H1 (cell line): ENCODE measurements around the gene FZD4. TPM values are rescaled to one million over a fixed set of nuclear protein-coding genes. Genes with fewer than 3 reads are reported as not detected.

Experiments used
- CTCF ChIA-PET: fragments of 300-600 bp; sonication (Branson Sonifier 250); formaldehyde crosslinking; loops from one replicate; lab custom pipeline; 2021; ENCODE audit not compliant: partially characterized antibody; lab: Charles Lee
- POLR2A ChIA-PET: fragments of 300-600 bp; sonication (Branson Sonifier 250); formaldehyde crosslinking; loops from one replicate; lab custom pipeline; 2021; ENCODE audit warnings: inconsistent platforms; ENCODE audit not compliant: partially characterized antibody; lab: Charles Lee
- DNase-seq, 2 experiments: peaks; one replicate each; pipeline versions ENCODE4 v3.0.0 to v3.0.0-alpha.2; 2010 to 2022; ENCODE audit warnings: low spot score in 2 of 2, low read depth in 1 of 2, mixed read lengths in 1 of 2
- FAIRE-seq: peaks from 2 replicates; lab custom pipeline; 2011; peaks lifted over from hg19 to GRCh38; lab: Jason Lieb, UNC
- H2AFZ ChIP-seq: 2 replicates; pipeline ENCODE4 v1.8.1; 2012; ENCODE audit warnings: low read length, inconsistent platforms
- H2AK5ac ChIP-seq: 2 replicates; pipeline ENCODE4 v1.6.1; 2013; ENCODE audit warnings: low read depth, low read length
- H2BK120ac ChIP-seq: replicated peaks from 2 replicates; pipeline ENCODE3; 2013; ENCODE audit warnings: low read depth, low read length, inconsistent platforms
- H2BK12ac ChIP-seq: 2 replicates; pipeline ENCODE4 v1.6.1; 2013; ENCODE audit warnings: low read depth, low read length
- H2BK15ac ChIP-seq: 2 replicates; pipeline ENCODE4 v1.6.1; 2013; ENCODE audit warnings: low read length
- H2BK20ac ChIP-seq: 2 replicates; pipeline ENCODE4 v1.6.1; 2013; ENCODE audit warnings: low read length
- H2BK5ac ChIP-seq: 2 replicates; pipeline ENCODE4 v1.6.1; 2013; ENCODE audit warnings: low read depth, low read length
- H3K14ac ChIP-seq: 2 replicates; pipeline ENCODE4 v1.6.1; 2013; ENCODE audit warnings: inconsistent platforms; ENCODE audit not compliant: insufficient read length
- H3K18ac ChIP-seq: 2 replicates; pipeline ENCODE4 v1.6.1; 2013; ENCODE audit warnings: low read length; ENCODE audit errors: extremely low read depth
- H3K23ac ChIP-seq: 2 replicates; pipeline ENCODE4 v1.6.1; 2013; ENCODE audit warnings: inconsistent platforms; ENCODE audit not compliant: insufficient read length
- H3K23me2 ChIP-seq: 2 replicates; pipeline ENCODE4 v1.6.1; 2013; ENCODE audit warnings: low read depth, low read length
- H3K27ac ChIP-seq: 2 replicates; pipeline ENCODE4 v1.6.1; 2011; ENCODE audit warnings: low read depth, low read length, inconsistent platforms
- H3K27me3 ChIP-seq, 4 experiments: replicated peaks in 1 of 4; 1 replicate in 1 of 4; 2 replicates in 3 of 4; pipeline versions ENCODE4 v1.6.1 to v1.8.1; 2011 to 2013; ENCODE audit warnings: low read length in 3 of 4, mild to moderate bottlenecking in 3 of 4, inconsistent platforms in 2 of 4, mixed read lengths in 2 of 4, moderate library complexity in 1 of 4; ENCODE audit not compliant: control insufficient read depth in 3 of 4, insufficient read depth in 3 of 4; ENCODE audit errors: extremely low read depth in 1 of 4
- H3K36me3 ChIP-seq, 4 experiments: 2 replicates each; pipeline versions ENCODE4 v1.6.1 to v1.8.1; 2011 to 2013; ENCODE audit warnings: mild to moderate bottlenecking in 4 of 4, low read length in 3 of 4, moderate library complexity in 2 of 4, control low read depth in 1 of 4, inconsistent platforms in 1 of 4; ENCODE audit not compliant: insufficient read depth in 4 of 4, control insufficient read depth in 2 of 4
- H3K4ac ChIP-seq: replicated peaks from 2 replicates; pipeline ENCODE3; 2013; ENCODE audit warnings: low read length, low read depth, mixed read lengths, inconsistent platforms; ENCODE audit not compliant: insufficient read length
- H3K4me1 ChIP-seq, 4 experiments: replicated peaks in 1 of 4; 1 replicate in 1 of 4; 2 replicates in 3 of 4; pipeline versions ENCODE4 v1.6.1 to v1.8.1; 2011 to 2013; ENCODE audit warnings: low read length in 3 of 4, inconsistent platforms in 2 of 4, mixed read lengths in 1 of 4; ENCODE audit not compliant: insufficient read depth in 4 of 4, control insufficient read depth in 3 of 4
- H3K4me2 ChIP-seq, 2 experiments: 2 replicates each; pipeline versions ENCODE4 v1.6.1 to v1.8.1; 2011 to 2013; ENCODE audit warnings: low read depth in 2 of 2, low read length in 2 of 2, control low read depth in 1 of 2, inconsistent platforms in 1 of 2, mild to moderate bottlenecking in 1 of 2; ENCODE audit not compliant: insufficient read depth in 1 of 2
- H3K4me3 ChIP-seq, 4 experiments: fragments of 200-600, 300-600 bp in 1 of 4; sonication (generic), shearing (Covaris generic), sonication (Bioruptor Twin) in 1 of 4; 2 replicates each; pipeline versions ENCODE4 v1.5.1 to v1.8.1; 2011 to 2016; ENCODE audit warnings: low read length in 4 of 4, low read depth in 3 of 4, control low read depth in 2 of 4, inconsistent platforms in 2 of 4, mild to moderate bottlenecking in 2 of 4, mixed read lengths in 1 of 4, moderate library complexity in 1 of 4; ENCODE audit not compliant: insufficient read depth in 2 of 4; ENCODE audit errors: extremely low read depth in 1 of 4
- H3K56ac ChIP-seq: replicated peaks from 2 replicates; pipeline ENCODE3; 2013; ENCODE audit warnings: low read depth, mild to moderate bottlenecking, mixed read lengths, low read length, inconsistent platforms; ENCODE audit not compliant: insufficient read length
- H3K79me1 ChIP-seq: 2 replicates; pipeline ENCODE4 v1.6.1; 2013; ENCODE audit warnings: low read depth, low read length, control low read depth
- H3K79me2 ChIP-seq, 2 experiments: 2 replicates each; pipeline versions ENCODE4 v1.6.1 to v1.8.1; 2012 to 2013; ENCODE audit warnings: low read length in 2 of 2, mild to moderate bottlenecking in 2 of 2, inconsistent platforms in 1 of 2; ENCODE audit not compliant: insufficient read depth in 2 of 2, control insufficient read depth in 1 of 2
- H3K9ac ChIP-seq, 4 experiments: replicated peaks in 1 of 4; 1 replicate in 1 of 4; 2 replicates in 3 of 4; pipeline versions ENCODE4 v1.6.1 to v1.8.1; 2011 to 2013; ENCODE audit warnings: low read depth in 3 of 4, low read length in 3 of 4, control low read depth in 2 of 4, mild to moderate bottlenecking in 2 of 4, moderate library complexity in 2 of 4, inconsistent platforms in 1 of 4; ENCODE audit errors: extremely low read depth in 1 of 4
- H3K9me3 ChIP-seq, 2 experiments: 2 replicates each; pipeline versions ENCODE4 v1.6.1 to v1.8.1; 2012 to 2013; ENCODE audit warnings: mild to moderate bottlenecking in 2 of 2, moderate library complexity in 2 of 2, control low read depth in 1 of 2, inconsistent platforms in 1 of 2, low read depth in 1 of 2, low read length in 1 of 2, mixed read lengths in 1 of 2; ENCODE audit not compliant: insufficient read depth in 2 of 2
- H4K20me1 ChIP-seq, 2 experiments: replicated peaks in 1 of 2; 2 replicates each; pipeline versions ENCODE3 to v1.8.1; 2011 to 2013; ENCODE audit warnings: inconsistent platforms in 2 of 2, low read length in 2 of 2, mild to moderate bottlenecking in 1 of 2; ENCODE audit not compliant: insufficient read depth in 2 of 2, control insufficient read depth in 1 of 2
- H4K5ac ChIP-seq: 2 replicates; pipeline ENCODE4 v1.6.1; 2013; ENCODE audit warnings: low read length, low read depth, mixed read lengths, inconsistent platforms; ENCODE audit not compliant: insufficient read length
- H4K8ac ChIP-seq: 2 replicates; pipeline ENCODE4 v1.8.0; 2013; ENCODE audit warnings: mild to moderate bottlenecking, moderate library complexity, low read length, inconsistent platforms; ENCODE audit not compliant: insufficient read depth; ENCODE audit errors: extremely low read depth
- H4K91ac ChIP-seq: replicated peaks from 2 replicates; pipeline ENCODE3; 2013; ENCODE audit warnings: low read length, mixed read lengths, inconsistent platforms; ENCODE audit not compliant: insufficient read length
- BCL11A ChIP-seq, 2 experiments: IDR thresholded peaks; one replicate each; pipeline ENCODE4 v1.6.1; 2011; ENCODE audit warnings: low read depth in 2 of 2, low read length in 2 of 2, mild to moderate bottlenecking in 2 of 2
- CHD2 ChIP-seq: IDR thresholded peaks from 2 replicates; pipeline ENCODE4 v1.6.1; 2012; ENCODE audit warnings: low read length, improper control_type of control experiment
- FOSL1 ChIP-seq: IDR thresholded peaks from 2 replicates; pipeline ENCODE4 v1.6.1; 2011; ENCODE audit warnings: mild to moderate bottlenecking, low read depth, low read length, moderate library complexity; ENCODE audit not compliant: insufficient read depth
- GTF2F1 ChIP-seq: IDR thresholded peaks from 2 replicates; pipeline ENCODE4 v1.6.1; 2012; ENCODE audit warnings: low read depth, low read length, improper control_type of control experiment, borderline replicate concordance
- JUND ChIP-seq: IDR thresholded peaks from 2 replicates; pipeline ENCODE4 v1.6.1; 2011; ENCODE audit warnings: mild to moderate bottlenecking, improper control_type of control experiment, low read length
- SP1 ChIP-seq: IDR thresholded peaks from 2 replicates; pipeline ENCODE4 v1.6.1; 2011; ENCODE audit warnings: low read depth, low read length
- WGBS, 2 experiments: shearing (Covaris generic) in 1 of 2; methylation state at CpG; one replicate each; pipeline versions ENCODE4 v1.1.6 to v1.1.7; 2013 to 2015; ENCODE audit warnings: low lambda C conversion rate in 2 of 2, mixed read lengths in 2 of 2, inconsistent platforms in 1 of 2, low coverage in 1 of 2, missing lambda C conversion rate in 1 of 2; ENCODE audit not compliant: insufficient replicate concordance in 2 of 2, insufficient coverage in 1 of 2, insufficient read length in 1 of 2; ENCODE audit errors: extremely low coverage in 1 of 2, missing lambda C conversion rate in 1 of 2; 5-methylcytosine and 5-hydroxymethylcytosine counted together
- polyA plus RNA-seq, 7 experiments: library from polyadenylated mRNA; depleted of rRNA in 3 of 7; stranded (reverse) in 5 of 7; unstranded in 2 of 7; fragments of >200 nt in 5 of 7; fragments of 200-250 nt in 2 of 7; gene quantifications; 1 replicate in 5 of 7; 2 replicates in 1 of 7; 4 replicates in 1 of 7; pipeline versions ENCODE4 v1.2.1 to v1.2.3, GENCODE V29; 2011 to 2013; ENCODE audit warnings: missing spikeins in 2 of 7, mixed read lengths in 2 of 7
- total RNA-seq: library from RNA; stranded (reverse); fragmentation: NEBNext Ultra II Directional; extraction: Animal tissue kit (Norgen Biotek cat#: 25700); gene quantifications from 2 replicates; pipeline ENCODE4 v1.2.1, GENCODE V29; 2021

Gene FZD4
- total and polyA plus RNA-seq, 2 of the 8 experiments (the other 6 are each of a cell fraction or from before 2014, with no cell fraction given): 3.1 to 7.1 TPM

DNA sequence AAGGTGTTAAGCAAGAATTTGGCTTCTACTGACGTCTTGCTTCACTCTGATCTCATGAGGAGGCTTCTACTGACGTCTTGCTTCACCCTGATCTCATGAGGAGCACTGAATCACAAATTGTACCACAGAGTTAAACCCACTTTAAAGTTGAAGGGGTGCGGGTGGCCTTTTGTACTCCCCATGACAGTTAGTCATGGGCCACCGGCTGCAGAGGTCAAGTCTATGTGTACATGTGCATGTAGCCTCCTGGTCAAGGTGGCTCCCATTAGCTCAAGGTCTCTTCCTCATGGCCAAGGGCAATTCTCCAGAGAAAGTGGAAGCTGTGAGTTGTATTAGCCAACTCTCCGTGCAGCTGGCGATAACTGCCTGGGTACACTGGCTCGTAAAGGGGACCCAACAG is 23.1 kb upstream of the FZD4 start:
- H3K79me2 ChIP-seq: no peaks in the 10 kb centered on the region
- H2BK5ac ChIP-seq: no peak overlapping the region
- H2BK12ac ChIP-seq: no peak overlapping the region
- H3K36me3 ChIP-seq: no peaks in the 10 kb centered on the region
- no peak overlapping the region for H3K56ac ChIP-seq
- no peaks in the 10 kb centered on the region for H3K27me3 ChIP-seq
- H3K9me3 ChIP-seq: no peaks in the 10 kb centered on the region
- no peaks in the 10 kb centered on the region for H3K4me1 ChIP-seq
- no peak for DNase-seq
- no peaks in the 10 kb centered on the region for H3K79me1 ChIP-seq
- CTCF ChIA-PET: interaction anchor here (0.6 to 1.0 kb wide), 5 partner anchors 9 to 63 kb away, joined by 3 to 8 read pairs (median 4); no protein-coding TSS in a partner anchor
- H3K4me2 ChIP-seq: no peak overlapping the region
- WGBS, 2 experiments: 87% methylated on average over 7 of the region's 7 CpGs; no CpG with 5 or more reads in 1 of the 2 experiments
- H3K4ac ChIP-seq: no peak overlapping the region
- no peak overlapping the region for H2BK20ac ChIP-seq
- FAIRE-seq: no peak
- H3K27ac ChIP-seq: no peak overlapping the region
- no peak overlapping the region for H3K9ac ChIP-seq
- no peak overlapping the region for H2BK15ac ChIP-seq
- TF ChIP-seq CHD2 (no peak), FOSL1 (no peak), GTF2F1 (no peak), SP1 (no peak), BCL11A (IDR thresholded peaks at IDR 0.05; ENCODE audit: low read depth in 2 of 2, low read length in 2 of 2) (no peak), JUND (no peak)
- H4K20me1 ChIP-seq: no peaks in the 10 kb centered on the region
- no peak overlapping the region for H3K23ac ChIP-seq
- H2AK5ac ChIP-seq: no peak overlapping the region
- no peak overlapping the region for H4K8ac ChIP-seq
- no peak overlapping the region for H4K91ac ChIP-seq
- H3K4me3 ChIP-seq: no peak overlapping the region
- H3K18ac ChIP-seq: no peak overlapping the region
- no peak overlapping the region for H2BK120ac ChIP-seq
- H4K5ac ChIP-seq: no peak overlapping the region
- H3K14ac ChIP-seq: no peak overlapping the region
- no peak overlapping the region for H2AFZ ChIP-seq
- POLR2A ChIA-PET: no interaction called here
- no peaks in the 10 kb centered on the region for H3K23me2 ChIP-seq
